HEK293 (cell line): Measurements from ENCODE around the gene RIC8B.
A peak's percentile ranks its signal among the peaks of the same experiment; 100 is the strongest.

Experiments used
- CTCF ChIA-PET: fragments of 350-600 bp; formaldehyde crosslinking; extraction: SDS; loops from one replicate; lab custom pipeline; 2021; ENCODE audit warnings: antibody characterized with exemption; lab: Yijun Ruan, JAX
- POLR2A ChIA-PET: fragments of 300-600 bp; formaldehyde crosslinking; extraction: SDS; loops from one replicate; lab custom pipeline; 2020; ENCODE audit warnings: antibody characterized with exemption, inconsistent platforms; lab: Yijun Ruan, JAX
- H3K27ac ChIP-seq: fragments of 200-500 bp; sonication (Bioruptor generic); 2 replicates; pipeline ENCODE4 v1.5.1; 2014; ENCODE audit warnings: low read depth, low read length, control low read depth, inconsistent platforms; ENCODE audit errors: extremely low read depth
- H3K36me3 ChIP-seq, 2 experiments: fragments of 200-500 bp in 1 of 2; sonication (Bioruptor generic) in 1 of 2; 1 replicate in 1 of 2; 2 replicates in 1 of 2; pipeline ENCODE4 v1.5.1; 2014 to 2017; ENCODE audit warnings: inconsistent platforms in 2 of 2, low read length in 2 of 2; ENCODE audit not compliant: control insufficient read depth in 2 of 2, insufficient read depth in 1 of 2
- H3K4me1 ChIP-seq: fragments of 200-500 bp; sonication (Bioruptor generic); 2 replicates; pipeline ENCODE4 v1.5.1; 2014; ENCODE audit warnings: mild to moderate bottlenecking, low read length, inconsistent platforms; ENCODE audit not compliant: control insufficient read depth, insufficient read depth
- H3K4me3 ChIP-seq: 2 replicates; pipeline ENCODE4 v1.5.1; 2011; ENCODE audit warnings: low read depth, mild to moderate bottlenecking, control low read depth, low read length, moderate library complexity
- H3K9me3 ChIP-seq: fragments of 200-500 bp; sonication (Bioruptor generic); 2 replicates; pipeline ENCODE4 v1.5.1; 2014; ENCODE audit warnings: low read depth, low read length, inconsistent platforms; ENCODE audit not compliant: control insufficient read depth, insufficient read depth
- BCL11A ChIP-seq: fragments of 450-650 bp; formaldehyde crosslinking; IDR thresholded peaks from 2 replicates; pipeline ENCODE4 v1.5.1; 2016; ENCODE audit warnings: low read depth, missing biosample characterization, missing genetic modification characterization
- KLF16 ChIP-seq: fragments of 450-650 bp; formaldehyde crosslinking; IDR thresholded peaks from 2 replicates; pipeline ENCODE4 v1.5.1; 2017; ENCODE audit warnings: missing biosample characterization, missing genetic modification characterization
- REPIN1 ChIP-seq: fragments of 450-650 bp; formaldehyde crosslinking; IDR thresholded peaks from 2 replicates; pipeline ENCODE4 v1.5.1; 2017; ENCODE audit warnings: missing biosample characterization, missing genetic modification characterization, low read depth
- SP2 ChIP-seq: fragments of 450-650 bp; formaldehyde crosslinking; IDR thresholded peaks from 2 replicates; pipeline ENCODE4 v1.5.1; 2016; ENCODE audit warnings: missing biosample characterization, missing genetic modification characterization
- SP7 ChIP-seq: fragments of 450-650 bp; formaldehyde crosslinking; IDR thresholded peaks from 2 replicates; pipeline ENCODE4 v1.5.1; 2016; ENCODE audit warnings: missing biosample characterization, missing genetic modification characterization
- ZBTB20 ChIP-seq: fragments of 450-650 bp; formaldehyde crosslinking; IDR thresholded peaks from 2 replicates; pipeline ENCODE4 v1.5.1; 2016; ENCODE audit warnings: missing biosample characterization, missing genetic modification characterization
- ZEB2 ChIP-seq: fragments of 450-650 bp; formaldehyde crosslinking; IDR thresholded peaks from 2 replicates; pipeline ENCODE4 v1.5.1; 2016; ENCODE audit warnings: missing biosample characterization, missing genetic modification characterization
- ZNF112 ChIP-seq: fragments of 450-650 bp; formaldehyde crosslinking; IDR thresholded peaks from 2 replicates; pipeline ENCODE4 v1.5.0; 2017; ENCODE audit warnings: missing biosample characterization, missing genetic modification characterization
- ZNF16 ChIP-seq: fragments of 450-650 bp; formaldehyde crosslinking; IDR thresholded peaks from 2 replicates; pipeline ENCODE4 v1.5.1; 2016; ENCODE audit warnings: low read depth, missing biosample characterization, missing genetic modification characterization
- ZNF184 ChIP-seq: fragments of 450-650 bp; IDR thresholded peaks from 2 replicates; pipeline ENCODE4 v1.5.1; 2018; ENCODE audit warnings: missing biosample characterization, mild to moderate bottlenecking, missing genetic modification characterization
- ZNF266 ChIP-seq: fragments of 450-650 bp; formaldehyde crosslinking; IDR thresholded peaks from 2 replicates; pipeline ENCODE4 v1.5.1; 2016; ENCODE audit warnings: missing biosample characterization, missing genetic modification characterization, low read depth
- ZNF302 ChIP-seq: fragments of 450-650 bp; formaldehyde crosslinking; IDR thresholded peaks from 2 replicates; pipeline ENCODE4 v1.5.1; 2016; ENCODE audit warnings: missing biosample characterization, missing genetic modification characterization, low read depth
- ZNF311 ChIP-seq: fragments of 450-650 bp; formaldehyde crosslinking; IDR thresholded peaks from 2 replicates; pipeline ENCODE4 v1.5.1; 2017; ENCODE audit warnings: missing biosample characterization, missing genetic modification characterization, borderline replicate concordance
- ZNF341 ChIP-seq: fragments of 450-650 bp; formaldehyde crosslinking; IDR thresholded peaks from 2 replicates; pipeline ENCODE4; 2016; ENCODE audit warnings: low read depth, missing biosample characterization, missing genetic modification characterization
- ZNF354C ChIP-seq: fragments of 450-650 bp; formaldehyde crosslinking; IDR thresholded peaks from 2 replicates; pipeline ENCODE4 v1.5.1; 2016; ENCODE audit warnings: missing biosample characterization, missing genetic modification characterization, low read depth, borderline replicate concordance
- ZNF423 ChIP-seq: fragments of 450-650 bp; formaldehyde crosslinking; IDR thresholded peaks from 2 replicates; pipeline ENCODE4 v1.5.1; 2016; ENCODE audit warnings: missing biosample characterization, missing genetic modification characterization
- ZNF510 ChIP-seq: fragments of 450-650 bp; formaldehyde crosslinking; IDR thresholded peaks from 2 replicates; pipeline ENCODE4 v1.5.1; 2018; ENCODE audit warnings: mild to moderate bottlenecking, missing genetic modification characterization, missing biosample characterization; ENCODE audit not compliant: insufficient replicate concordance
- ZNF521 ChIP-seq: fragments of 450-650 bp; formaldehyde crosslinking; IDR thresholded peaks from 2 replicates; pipeline ENCODE4 v1.5.1; 2017; ENCODE audit warnings: missing biosample characterization, mild to moderate bottlenecking, missing genetic modification characterization
- ZNF654 ChIP-seq: fragments of 450-650 bp; formaldehyde crosslinking; IDR thresholded peaks from 2 replicates; pipeline ENCODE4 v1.5.1; 2016; ENCODE audit warnings: low read depth, missing biosample characterization, missing genetic modification characterization
- ZNF837 ChIP-seq: fragments of 450-650 bp; formaldehyde crosslinking; IDR thresholded peaks from 2 replicates; pipeline ENCODE4 v1.5.1; 2016; ENCODE audit warnings: missing biosample characterization, missing genetic modification characterization
- TF ChIP-seq, protein P1 (sequence below): fragments of 450-650 bp; formaldehyde crosslinking; IDR thresholded peaks from 2 replicates; pipeline ENCODE4 v1.5.1; 2016; ENCODE audit warnings: missing biosample characterization, missing genetic modification characterization
- TF ChIP-seq, protein P2 (sequence below): fragments of 450-650 bp; formaldehyde crosslinking; optimal IDR thresholded peaks from 2 replicates; pipeline ENCODE3; 2016; ENCODE audit warnings: missing biosample characterization, mild to moderate bottlenecking, missing genetic modification characterization
- TF ChIP-seq, protein P3 (sequence below): fragments of 450-650 bp; formaldehyde crosslinking; IDR thresholded peaks from 2 replicates; pipeline ENCODE4 v1.5.1; 2016; ENCODE audit warnings: missing biosample characterization, missing genetic modification characterization
- TF ChIP-seq, protein P4 (sequence below): fragments of 450-650 bp; formaldehyde crosslinking; IDR thresholded peaks from 2 replicates; pipeline ENCODE4 v1.5.1; 2016; ENCODE audit warnings: missing biosample characterization, missing genetic modification characterization
- TF ChIP-seq, protein P5 (sequence below): fragments of 450-650 bp; formaldehyde crosslinking; IDR thresholded peaks from 2 replicates; pipeline ENCODE4 v1.5.1; 2016; ENCODE audit warnings: missing biosample characterization, missing genetic modification characterization
- TF ChIP-seq, protein P6 (sequence below): fragments of 450-650 bp; formaldehyde crosslinking; IDR thresholded peaks from 2 replicates; pipeline ENCODE4 v1.5.1; 2017; ENCODE audit warnings: missing biosample characterization, missing genetic modification characterization

RIC8B gene

DNA sequence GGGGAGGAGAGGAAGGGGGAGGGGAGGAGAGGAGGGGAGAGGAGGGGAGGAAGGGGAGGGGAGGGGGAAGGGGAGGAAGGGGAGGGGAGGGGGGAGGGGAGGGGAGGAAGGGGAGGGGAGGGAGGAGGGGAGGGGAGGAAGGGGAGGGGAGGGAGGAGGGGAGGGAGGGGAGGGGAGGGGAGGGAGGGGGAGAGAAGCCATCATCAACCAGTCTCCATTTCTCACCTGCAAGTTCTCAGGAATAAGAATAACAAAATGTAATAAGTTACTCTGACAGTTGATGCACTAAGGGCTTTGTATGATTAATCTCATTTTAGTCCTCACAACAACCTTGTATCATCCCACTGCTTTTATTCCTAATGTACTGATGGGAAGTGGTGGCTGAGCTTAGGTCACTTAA, 122.1 kb downstream of the RIC8B start:
- H3K4me1 ChIP-seq, result peaks cover 10% of the 10 kb centered on the region
- H3K9me3 ChIP-seq, result no peaks in the 10 kb centered on the region
- H3K27ac ChIP-seq, result no peak overlapping the region
- H3K36me3 ChIP-seq, result no peaks in the 10 kb centered on the region
- ChIA-PET POLR2A (no interaction called here), CTCF (interaction anchor here (1.5 kb wide), 1 partner anchor 539 kb away, joined by 4 read pairs; the partner anchor contains the start of gene POLR3B)
- H3K4me3 ChIP-seq, result no peak overlapping the region
- TF ChIP-seq ZNF302 (tag by site-specific recombination) (no peak), ZNF112 (tag by site-specific recombination) (no peak), ZNF341 (tag by site-specific recombination) (no peak), ZNF423 (no peak), KLF16 (tag by site-specific recombination) (no peak), ZNF521 (tag by site-specific recombination) (no peak)
- TF ChIP-seq, protein P1, sequence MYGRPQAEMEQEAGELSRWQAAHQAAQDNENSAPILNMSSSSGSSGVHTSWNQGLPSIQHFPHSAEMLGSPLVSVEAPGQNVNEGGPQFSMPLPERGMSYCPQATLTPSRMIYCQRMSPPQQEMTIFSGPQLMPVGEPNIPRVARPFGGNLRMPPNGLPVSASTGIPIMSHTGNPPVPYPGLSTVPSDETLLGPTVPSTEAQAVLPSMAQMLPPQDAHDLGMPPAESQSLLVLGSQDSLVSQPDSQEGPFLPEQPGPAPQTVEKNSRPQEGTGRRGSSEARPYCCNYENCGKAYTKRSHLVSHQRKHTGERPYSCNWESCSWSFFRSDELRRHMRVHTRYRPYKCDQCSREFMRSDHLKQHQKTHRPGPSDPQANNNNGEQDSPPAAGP (tag by site-specific recombination), result no peak
- TF ChIP-seq, protein P2, sequence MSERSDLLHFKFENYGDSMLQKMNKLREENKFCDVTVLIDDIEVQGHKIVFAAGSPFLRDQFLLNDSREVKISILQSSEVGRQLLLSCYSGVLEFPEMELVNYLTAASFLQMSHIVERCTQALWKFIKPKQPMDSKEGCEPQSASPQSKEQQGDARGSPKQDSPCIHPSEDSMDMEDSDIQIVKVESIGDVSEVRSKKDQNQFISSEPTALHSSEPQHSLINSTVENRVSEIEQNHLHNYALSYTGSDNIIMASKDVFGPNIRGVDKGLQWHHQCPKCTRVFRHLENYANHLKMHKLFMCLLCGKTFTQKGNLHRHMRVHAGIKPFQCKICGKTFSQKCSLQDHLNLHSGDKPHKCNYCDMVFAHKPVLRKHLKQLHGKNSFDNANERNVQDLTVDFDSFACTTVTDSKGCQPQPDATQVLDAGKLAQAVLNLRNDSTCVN (tag by site-specific recombination), result no peak

DNA sequence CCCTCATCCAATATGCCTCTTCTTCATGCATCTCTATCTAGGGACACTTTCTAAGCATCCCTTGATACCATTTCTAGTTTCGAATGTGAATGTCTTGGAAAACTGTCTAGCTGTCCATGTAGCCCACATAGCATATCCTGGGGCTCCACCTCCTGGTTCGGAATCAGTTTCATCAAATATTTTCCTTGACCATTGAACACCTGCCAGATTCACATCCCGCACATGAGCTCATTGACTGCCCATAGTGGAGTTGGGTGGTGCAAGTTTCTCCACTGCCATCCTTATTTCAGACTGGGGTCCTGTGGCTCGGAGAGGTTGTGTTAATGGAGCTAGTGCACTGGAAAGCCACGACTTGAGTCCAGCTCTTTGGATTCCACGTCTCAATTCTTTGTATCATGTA, 122.6 kb downstream of the RIC8B start:
- no peak overlapping the region for H3K27ac ChIP-seq
- peaks cover 8% of the 10 kb centered on the region for H3K4me1 ChIP-seq
- H3K4me3 ChIP-seq, result no peak overlapping the region
- no peaks in the 10 kb centered on the region for H3K9me3 ChIP-seq
- CTCF ChIA-PET, result interaction anchor here (0.6 to 1.6 kb wide), 6 partner anchors 8 to 540 kb away, joined by 3 to 8 read pairs (median 3); partner anchors contain the start of gene POLR3B
- H3K36me3 ChIP-seq, result no peaks in the 10 kb centered on the region
- POLR2A ChIA-PET, result no interaction called here
- TF ChIP-seq REPIN1 (tag by site-specific recombination) (no peak), SP2 (tag by site-specific recombination) (no peak), ZNF654 (tag by site-specific recombination) (peak; percentile 39), ZNF510 (tag by site-specific recombination) (no peak), ZNF311 (tag by site-specific recombination) (no peak), ZEB2 (tag by site-specific recombination) (no peak), ZNF184 (tag by site-specific recombination) (no peak), ZBTB20 (no peak), ZNF837 (no peak), BCL11A (tag by site-specific recombination) (no peak), ZNF266 (no peak), SP7 (tag by site-specific recombination) (no peak), ZNF16 (no peak), ZNF354C (tag by site-specific recombination) (no peak)
- TF ChIP-seq, protein P3, sequence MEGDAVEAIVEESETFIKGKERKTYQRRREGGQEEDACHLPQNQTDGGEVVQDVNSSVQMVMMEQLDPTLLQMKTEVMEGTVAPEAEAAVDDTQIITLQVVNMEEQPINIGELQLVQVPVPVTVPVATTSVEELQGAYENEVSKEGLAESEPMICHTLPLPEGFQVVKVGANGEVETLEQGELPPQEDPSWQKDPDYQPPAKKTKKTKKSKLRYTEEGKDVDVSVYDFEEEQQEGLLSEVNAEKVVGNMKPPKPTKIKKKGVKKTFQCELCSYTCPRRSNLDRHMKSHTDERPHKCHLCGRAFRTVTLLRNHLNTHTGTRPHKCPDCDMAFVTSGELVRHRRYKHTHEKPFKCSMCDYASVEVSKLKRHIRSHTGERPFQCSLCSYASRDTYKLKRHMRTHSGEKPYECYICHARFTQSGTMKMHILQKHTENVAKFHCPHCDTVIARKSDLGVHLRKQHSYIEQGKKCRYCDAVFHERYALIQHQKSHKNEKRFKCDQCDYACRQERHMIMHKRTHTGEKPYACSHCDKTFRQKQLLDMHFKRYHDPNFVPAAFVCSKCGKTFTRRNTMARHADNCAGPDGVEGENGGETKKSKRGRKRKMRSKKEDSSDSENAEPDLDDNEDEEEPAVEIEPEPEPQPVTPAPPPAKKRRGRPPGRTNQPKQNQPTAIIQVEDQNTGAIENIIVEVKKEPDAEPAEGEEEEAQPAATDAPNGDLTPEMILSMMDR, result peak; percentile 61; the same call in 1 of the 2 replicates
- TF ChIP-seq, protein P4, sequence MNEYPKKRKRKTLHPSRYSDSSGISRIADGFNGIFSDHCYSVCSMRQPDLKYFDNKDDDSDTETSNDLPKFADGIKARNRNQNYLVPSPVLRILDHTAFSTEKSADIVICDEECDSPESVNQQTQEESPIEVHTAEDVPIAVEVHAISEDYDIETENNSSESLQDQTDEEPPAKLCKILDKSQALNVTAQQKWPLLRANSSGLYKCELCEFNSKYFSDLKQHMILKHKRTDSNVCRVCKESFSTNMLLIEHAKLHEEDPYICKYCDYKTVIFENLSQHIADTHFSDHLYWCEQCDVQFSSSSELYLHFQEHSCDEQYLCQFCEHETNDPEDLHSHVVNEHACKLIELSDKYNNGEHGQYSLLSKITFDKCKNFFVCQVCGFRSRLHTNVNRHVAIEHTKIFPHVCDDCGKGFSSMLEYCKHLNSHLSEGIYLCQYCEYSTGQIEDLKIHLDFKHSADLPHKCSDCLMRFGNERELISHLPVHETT, result no peak
- TF ChIP-seq, protein P5, sequence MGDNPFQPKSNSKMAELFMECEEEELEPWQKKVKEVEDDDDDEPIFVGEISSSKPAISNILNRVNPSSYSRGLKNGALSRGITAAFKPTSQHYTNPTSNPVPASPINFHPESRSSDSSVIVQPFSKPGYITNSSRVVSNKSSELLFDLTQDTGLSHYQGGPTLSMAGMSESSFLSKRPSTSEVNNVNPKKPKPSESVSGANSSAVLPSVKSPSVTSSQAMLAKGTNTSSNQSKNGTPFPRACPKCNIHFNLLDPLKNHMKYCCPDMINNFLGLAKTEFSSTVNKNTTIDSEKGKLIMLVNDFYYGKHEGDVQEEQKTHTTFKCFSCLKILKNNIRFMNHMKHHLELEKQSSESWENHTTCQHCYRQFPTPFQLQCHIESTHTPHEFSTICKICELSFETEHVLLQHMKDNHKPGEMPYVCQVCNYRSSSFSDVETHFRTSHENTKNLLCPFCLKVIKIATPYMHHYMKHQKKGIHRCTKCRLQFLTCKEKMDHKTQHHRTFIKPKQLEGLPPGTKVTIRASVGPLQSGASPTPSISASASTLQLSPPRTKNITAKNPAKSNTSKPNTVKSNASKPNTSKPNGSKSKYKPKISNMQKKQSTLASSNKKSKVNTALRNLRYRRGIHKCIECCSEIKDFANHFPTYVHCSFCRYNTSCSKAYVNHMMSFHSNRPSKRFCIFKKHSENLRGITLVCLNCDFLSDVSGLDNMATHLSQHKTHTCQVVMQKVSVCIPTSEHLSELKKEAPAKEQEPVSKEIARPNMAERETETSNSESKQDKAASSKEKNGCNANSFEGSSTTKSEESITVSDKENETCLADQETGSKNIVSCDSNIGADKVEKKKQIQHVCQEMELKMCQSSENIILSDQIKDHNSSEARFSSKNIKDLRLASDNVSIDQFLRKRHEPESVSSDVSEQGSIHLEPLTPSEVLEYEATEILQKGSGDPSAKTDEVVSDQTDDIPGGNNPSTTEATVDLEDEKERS (tag by site-specific recombination), result no peak
- TF ChIP-seq, protein P6, sequence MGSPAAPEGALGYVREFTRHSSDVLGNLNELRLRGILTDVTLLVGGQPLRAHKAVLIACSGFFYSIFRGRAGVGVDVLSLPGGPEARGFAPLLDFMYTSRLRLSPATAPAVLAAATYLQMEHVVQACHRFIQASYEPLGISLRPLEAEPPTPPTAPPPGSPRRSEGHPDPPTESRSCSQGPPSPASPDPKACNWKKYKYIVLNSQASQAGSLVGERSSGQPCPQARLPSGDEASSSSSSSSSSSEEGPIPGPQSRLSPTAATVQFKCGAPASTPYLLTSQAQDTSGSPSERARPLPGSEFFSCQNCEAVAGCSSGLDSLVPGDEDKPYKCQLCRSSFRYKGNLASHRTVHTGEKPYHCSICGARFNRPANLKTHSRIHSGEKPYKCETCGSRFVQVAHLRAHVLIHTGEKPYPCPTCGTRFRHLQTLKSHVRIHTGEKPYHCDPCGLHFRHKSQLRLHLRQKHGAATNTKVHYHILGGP (tag by site-specific recombination), result peak; percentile 71; the same call in 1 of the 2 replicates
